Transverse colon (tissue), 4 donors: Measurements from ENCODE around the gene ITGB8. TPM values are rescaled to one million over a fixed set of nuclear protein-coding genes. Genes with fewer than 3 reads are reported as not detected.
A peak's percentile ranks its signal among the peaks of the same experiment; 100 is the strongest.
"Not testable (repeated sequence)": the region's sequence is repeated elsewhere in the genome, so short reads cannot be mapped to it uniquely, and the experiment has no call there.

ENCODE experiments used
- DNase-seq: peaks from one replicate; pipeline ENCODE4 v3.0.0-alpha.2; 2019
- H3K27ac ChIP-seq, 4 donors: fragments of 200-600 bp; sonication (generic); 2 replicates each; pipeline ENCODE4 v1.5.1; 2016 to 2018; ENCODE audit warnings: inconsistent platforms in 4 of 4
- H3K27me3 ChIP-seq: fragments of 200-600 bp; sonication (generic); 2 replicates; pipeline ENCODE4 v1.5.1; 2017; ENCODE audit warnings: inconsistent platforms
- H3K36me3 ChIP-seq, 4 donors: fragments of 200-600 bp; sonication (generic); 2 replicates each; pipeline ENCODE4 v1.5.1; 2017 to 2019; ENCODE audit warnings: inconsistent platforms in 4 of 4
- H3K4me1 ChIP-seq, 4 donors: fragments of 200-600 bp; sonication (generic); 2 replicates each; pipeline ENCODE4 v1.5.1; 2017 to 2020; ENCODE audit warnings: inconsistent platforms in 4 of 4
- H3K4me3 ChIP-seq, 4 donors: fragments of 200-600 bp; sonication (generic); 1 replicate in 1 of 4; 2 replicates in 3 of 4; pipeline versions ENCODE4 v1.5.1 to v1.6.1; 2017 to 2019; ENCODE audit warnings: inconsistent platforms in 4 of 4
- H3K9me3 ChIP-seq, 2 donors: fragments of 200-600 bp; sonication (generic); 2 replicates each; pipeline ENCODE4 v1.5.1; 2017 to 2019; ENCODE audit warnings: inconsistent platforms in 2 of 2
- EP300 ChIP-seq: sonication (generic); formaldehyde crosslinking; IDR thresholded peaks from one replicate; pipeline ENCODE4 v1.6.1; 2017; ENCODE audit warnings: antibody characterized with exemption, low read depth
- POLR2A ChIP-seq: fragments of 450-650 bp; IDR thresholded peaks from one replicate; pipeline ENCODE4 v1.6.1; 2016; ENCODE audit warnings: antibody characterized with exemption, mild to moderate bottlenecking, moderate library complexity
- POLR2AphosphoS5 ChIP-seq, 3 donors: sonication (generic); formaldehyde crosslinking; IDR thresholded peaks; one replicate each; pipeline ENCODE4 v1.6.1; 2016; ENCODE audit warnings: antibody characterized with exemption in 3 of 3
- WGBS, 2 donors: methylation state at CpG; one replicate each; pipeline ENCODE4 v1.1.5; 2018; ENCODE audit warnings: low coverage in 1 of 2; 5-methylcytosine and 5-hydroxymethylcytosine counted together
- in situ Hi-C, 4 donors: fragments of 200-750 bp; cut with MboI; loops; one replicate each; pipeline versions ENCODE4 v1.15.0 to v1.15.1; 2017; ENCODE audit warnings: low sequenced_read_pairs in 3 of 4, low pct_ligation_motif_present in 1 of 4, low pct_unique_long_range_greater_than_20kb in 1 of 4
- intact Hi-C: fragments of 100-400 bp; cut with DNase I; formaldehyde crosslinking; loops from one replicate; pipeline ENCODE4 v1.15.1; 2023; ENCODE audit warnings: low total_unique reads
- total RNA-seq, 4 donors: library from RNA; depleted of rRNA; stranded (reverse); fragments of >200 nt; gene quantifications; one replicate each; pipeline ENCODE4 v1.1.0, GENCODE V29; 2016
- TF ChIP-seq, protein P1 (sequence below), 5 experiments: fragments of 200-600 bp in 3 of 5; fragments of 450-650 bp in 2 of 5; sonication (generic) in 3 of 5; IDR thresholded peaks; 1 replicate in 2 of 5; 2 replicates in 3 of 5; pipeline ENCODE4 v1.5.1; 2016 to 2017; ENCODE audit warnings: antibody characterized with exemption in 5 of 5, inconsistent platforms in 3 of 5, mild to moderate bottlenecking in 2 of 5, moderate library complexity in 1 of 5

Gene ITGB8
- total RNA-seq, 4 donors from 2014 or later = 3.0 to 14.0 (median 8.6) TPM

DNA sequence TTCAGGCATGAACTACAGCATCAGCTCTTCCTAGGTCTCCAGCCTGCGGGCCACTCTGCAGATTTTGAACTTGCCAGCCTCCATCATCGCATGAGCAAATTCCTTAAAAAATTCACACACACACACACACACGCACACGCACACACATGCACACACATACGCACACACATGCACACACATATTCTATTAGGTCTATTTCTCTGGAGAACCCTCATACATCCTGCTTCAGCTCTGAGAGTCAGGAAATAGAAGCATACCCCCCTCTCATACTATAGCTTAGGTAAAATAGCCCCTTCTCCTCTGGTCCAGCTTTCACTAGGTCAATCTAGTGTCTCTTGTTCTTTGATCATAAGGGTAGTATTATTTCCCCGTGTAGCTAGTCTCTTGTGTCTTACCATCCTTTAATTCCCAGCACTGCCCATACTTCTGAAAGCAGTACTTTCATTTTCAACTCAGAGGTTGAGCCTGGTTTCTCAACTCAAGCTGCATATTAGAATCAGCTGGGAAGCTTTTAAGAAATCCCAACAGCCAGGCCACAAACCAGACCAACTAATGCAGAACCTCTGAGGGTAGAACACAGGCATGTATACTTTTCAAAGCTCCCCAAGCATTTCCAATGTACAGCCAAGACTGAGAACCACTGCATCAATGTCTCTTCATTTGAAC lies 30.9 kb upstream of the ITGB8 start:
- H3K4me3 ChIP-seq = no peak overlapping the region
- intact Hi-C loops (no loop called here), in situ Hi-C loops (loop anchor here in 3 of 4 donors (25.0 kb wide), 3 partner anchors 137 to 587 kb away; partner anchors contain the start of gene POLR1F (in 1 of the 3))
- peaks cover 4 to 19% (median 9%) of the 10 kb centered on the region in 4 donors for H3K4me1 ChIP-seq
- H3K27ac ChIP-seq = no peak overlapping the region
- DNase-seq = no peak
- TF ChIP-seq EP300 (no peak), POLR2AphosphoS5 (IDR thresholded peaks at IDR 0.05) (no peak), POLR2A (no peak)
- TF ChIP-seq, protein P1, sequence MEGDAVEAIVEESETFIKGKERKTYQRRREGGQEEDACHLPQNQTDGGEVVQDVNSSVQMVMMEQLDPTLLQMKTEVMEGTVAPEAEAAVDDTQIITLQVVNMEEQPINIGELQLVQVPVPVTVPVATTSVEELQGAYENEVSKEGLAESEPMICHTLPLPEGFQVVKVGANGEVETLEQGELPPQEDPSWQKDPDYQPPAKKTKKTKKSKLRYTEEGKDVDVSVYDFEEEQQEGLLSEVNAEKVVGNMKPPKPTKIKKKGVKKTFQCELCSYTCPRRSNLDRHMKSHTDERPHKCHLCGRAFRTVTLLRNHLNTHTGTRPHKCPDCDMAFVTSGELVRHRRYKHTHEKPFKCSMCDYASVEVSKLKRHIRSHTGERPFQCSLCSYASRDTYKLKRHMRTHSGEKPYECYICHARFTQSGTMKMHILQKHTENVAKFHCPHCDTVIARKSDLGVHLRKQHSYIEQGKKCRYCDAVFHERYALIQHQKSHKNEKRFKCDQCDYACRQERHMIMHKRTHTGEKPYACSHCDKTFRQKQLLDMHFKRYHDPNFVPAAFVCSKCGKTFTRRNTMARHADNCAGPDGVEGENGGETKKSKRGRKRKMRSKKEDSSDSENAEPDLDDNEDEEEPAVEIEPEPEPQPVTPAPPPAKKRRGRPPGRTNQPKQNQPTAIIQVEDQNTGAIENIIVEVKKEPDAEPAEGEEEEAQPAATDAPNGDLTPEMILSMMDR (IDR thresholded peaks at IDR 0.05) = no peak
- H3K36me3 ChIP-seq = no peaks in the 10 kb centered on the region
- WGBS, 2 donors = 78% methylated on average over 6 of the region's 6 CpGs; no CpG with 5 or more reads in 1 of the 2 donors
- no peaks in the 10 kb centered on the region for H3K9me3 ChIP-seq
- no peaks in the 10 kb centered on the region for H3K27me3 ChIP-seq

DNA sequence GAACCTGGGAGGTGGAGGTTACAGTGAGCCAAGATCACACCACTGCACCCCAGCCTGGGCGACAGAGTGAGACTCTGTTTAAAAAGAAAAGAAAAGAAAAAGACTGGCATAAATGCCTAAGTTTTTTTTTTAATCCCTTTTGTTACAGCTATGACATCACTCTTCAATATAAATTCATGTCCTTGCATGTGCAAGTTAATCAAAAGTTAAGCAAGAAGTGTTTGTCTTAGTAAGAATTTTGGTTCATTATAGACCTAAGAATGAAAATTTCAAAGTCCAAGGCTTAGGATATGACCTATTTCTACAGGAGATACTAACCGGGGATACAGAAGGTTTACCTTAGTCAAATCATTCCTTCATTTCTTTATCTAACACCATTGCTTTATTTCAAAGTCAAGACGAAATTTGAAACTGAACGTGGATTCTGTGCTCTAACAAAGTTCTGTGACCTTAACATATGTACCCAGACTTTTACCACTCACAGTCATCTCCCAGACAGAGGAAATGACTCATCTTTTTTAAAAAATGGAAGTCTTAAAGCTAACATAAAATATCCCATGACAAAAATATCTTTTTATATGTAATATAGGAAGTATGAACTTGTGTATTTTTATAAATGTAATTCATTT lies 29.3 kb upstream of the ITGB8 start:
- no peak for DNase-seq
- 63 to 75% methylated on average over 4 of the region's 4 CpGs for WGBS, 2 donors
- Histone ChIP-seq H3K27ac (no peak overlapping the region), H3K4me3 (no peak overlapping the region), H3K36me3 (no peaks in the 10 kb centered on the region), H3K9me3 (no peaks in the 10 kb centered on the region), H3K27me3 (no peaks in the 10 kb centered on the region), H3K4me1 (peaks cover 4 to 21% (median 9%) of the 10 kb centered on the region in 4 donors)
- in situ Hi-C loops = loop anchor here in 3 of 4 donors (25.0 kb wide), 3 partner anchors 139 to 589 kb away; partner anchors contain the start of gene POLR1F (in 1 of the 3)
- intact Hi-C loops = no loop called here
- TF ChIP-seq EP300 = no peak
- no peak for TF ChIP-seq POLR2AphosphoS5 (IDR thresholded peaks at IDR 0.05)
- TF ChIP-seq, protein P1 (IDR thresholded peaks at IDR 0.05) = no peak

- H3K27me3 ChIP-seq, H3K27ac ChIP-seq, H3K36me3 ChIP-seq, H3K4me3 ChIP-seq, H3K9me3 ChIP-seq, intact Hi-C loops, DNase-seq: not testable (repeated sequence)
- 97% methylated on average over 5 to 16 of the region's 16 CpGs for WGBS, 2 donors
- H3K4me1 ChIP-seq = peaks cover 4 to 29% (median 9%) of the 10 kb centered on the region in 4 donors
- in situ Hi-C loops = loop anchor here in 3 of 4 donors (25.0 kb wide), 3 partner anchors 140 to 590 kb away; partner anchors contain the start of gene POLR1F (in 1 of the 3)
These were observed 28.4 kb upstream of the ITGB8 start for GRCh38 chr7:20302300-20302699.

DNA sequence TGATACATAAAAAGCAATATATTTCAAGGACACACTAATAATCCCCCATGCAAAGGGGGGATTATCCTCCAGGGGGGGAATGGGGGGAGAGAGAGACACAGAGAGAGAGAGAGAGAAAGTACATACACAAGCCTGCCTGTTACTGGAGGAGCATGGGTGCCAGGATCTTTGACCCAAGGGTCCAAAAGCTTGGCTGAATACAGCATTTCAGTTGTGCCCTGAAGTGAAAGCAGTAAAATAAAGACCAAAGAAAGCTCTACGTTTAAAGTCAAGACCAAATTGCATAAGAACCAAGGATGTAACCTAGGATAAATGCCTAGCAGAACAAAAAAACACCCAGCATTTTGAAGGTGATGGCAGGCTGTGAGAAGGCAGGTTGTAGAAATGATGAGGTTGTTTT lies 27.8 kb upstream of the ITGB8 start:
- H3K9me3 ChIP-seq = no peaks in the 10 kb centered on the region
- no peaks in the 10 kb centered on the region for H3K36me3 ChIP-seq
- 25 to 40% methylated on average over 1 of the region's 1 CpG for WGBS, 2 donors
- peaks cover 4 to 32% (median 9%) of the 10 kb centered on the region in 4 donors for H3K4me1 ChIP-seq
- H3K27me3 ChIP-seq = no peaks in the 10 kb centered on the region
- in situ Hi-C loops (loop anchor here in 3 of 4 donors (25.0 kb wide), 3 partner anchors 141 to 591 kb away; partner anchors contain the start of gene POLR1F (in 1 of the 3)), intact Hi-C loops (no loop called here)
- peak overlapping the region in 1 of 4 donors; percentile 73 for H3K27ac ChIP-seq
- H3K4me3 ChIP-seq = no peak overlapping the region
- TF ChIP-seq EP300 (no peak), POLR2AphosphoS5 (IDR thresholded peaks at IDR 0.05) (no peak), POLR2A (no peak)
- TF ChIP-seq, protein P1 (IDR thresholded peaks at IDR 0.05) = no peak
- no peak for DNase-seq
